HG02852 (cell line): ENCODE data around the gene TRPC6.
"Not testable (repeated sequence)": the region's sequence is repeated elsewhere in the genome, so short reads cannot be mapped to it uniquely, and the experiment has no call there.

Source experiments
- ATAC-seq: cut with Tn5 transposase; IDR thresholded peaks from one replicate; pipeline ENCODE4 v1.9.1; 2021; ENCODE audit warnings: mild to moderate bottlenecking, moderate library complexity; ENCODE audit not compliant: unreplicated experiment

Gene TRPC6

GRCh38 chr11:101523193-101523592 is 60.6 kb downstream of the TRPC6 start:
- no peak for ATAC-seq

- no peak for ATAC-seq
These were observed 62.0 kb downstream of the TRPC6 start for GRCh38 chr11:101521821-101522220.

DNA sequence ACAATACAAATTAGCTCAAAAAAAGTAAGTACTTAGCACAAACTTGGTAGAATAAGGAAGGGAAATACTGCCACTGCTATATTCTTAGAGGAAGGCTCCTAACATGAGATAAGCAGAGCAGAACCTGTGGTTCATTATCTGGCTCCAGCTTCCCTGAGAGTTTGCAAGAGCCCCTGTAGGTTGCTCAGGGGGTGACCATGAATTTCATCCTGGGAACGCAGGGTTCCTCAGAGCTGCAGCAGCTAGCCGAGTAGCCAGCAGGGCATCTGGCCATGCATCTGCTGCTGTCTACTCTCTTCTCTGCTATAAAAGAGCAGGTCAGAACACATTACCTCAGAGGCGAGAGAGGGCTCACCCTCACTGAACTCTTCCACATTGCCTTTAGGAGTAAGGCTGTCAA is 67.3 kb downstream of the TRPC6 start:
- ATAC-seq: no peak

DNA sequence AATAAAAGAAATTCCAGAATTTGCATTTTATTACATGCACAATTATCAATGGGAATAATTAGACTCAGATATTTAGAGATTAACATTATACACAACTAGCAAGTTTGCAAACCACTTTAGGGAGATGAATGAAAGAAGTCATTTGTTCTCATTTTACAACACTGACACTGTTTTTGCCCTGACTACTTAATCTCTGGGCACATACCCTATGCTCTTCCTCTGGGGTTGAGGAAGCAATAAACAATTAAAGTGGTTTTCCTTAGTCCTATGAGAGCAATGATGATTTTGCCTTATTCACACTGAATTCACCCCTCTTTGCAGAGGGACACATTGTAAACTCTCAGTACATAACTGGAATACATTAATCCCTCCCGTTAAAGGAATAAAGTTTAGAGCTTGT is 72.7 kb downstream of the TRPC6 start:
- ATAC-seq: no peak

DNA sequence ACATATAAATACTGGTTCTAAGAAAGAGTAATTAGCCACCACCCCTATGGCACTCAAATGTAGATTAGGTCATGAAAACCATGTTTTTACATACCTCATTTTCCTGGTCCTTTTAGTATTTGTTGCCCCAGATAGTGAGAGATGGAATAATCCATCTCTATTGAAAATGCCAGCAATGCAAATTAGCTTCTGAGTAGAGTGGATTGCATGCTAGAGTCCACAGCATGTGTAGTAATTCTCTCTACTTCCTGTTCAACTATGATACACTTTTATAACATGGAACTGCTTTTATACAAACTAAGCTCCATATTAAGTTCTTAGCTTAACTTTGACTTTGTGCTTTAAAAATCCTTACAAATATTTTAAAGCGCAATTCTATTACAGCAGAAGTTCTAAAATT is 73.2 kb downstream of the TRPC6 start:
- no peak for ATAC-seq

DNA sequence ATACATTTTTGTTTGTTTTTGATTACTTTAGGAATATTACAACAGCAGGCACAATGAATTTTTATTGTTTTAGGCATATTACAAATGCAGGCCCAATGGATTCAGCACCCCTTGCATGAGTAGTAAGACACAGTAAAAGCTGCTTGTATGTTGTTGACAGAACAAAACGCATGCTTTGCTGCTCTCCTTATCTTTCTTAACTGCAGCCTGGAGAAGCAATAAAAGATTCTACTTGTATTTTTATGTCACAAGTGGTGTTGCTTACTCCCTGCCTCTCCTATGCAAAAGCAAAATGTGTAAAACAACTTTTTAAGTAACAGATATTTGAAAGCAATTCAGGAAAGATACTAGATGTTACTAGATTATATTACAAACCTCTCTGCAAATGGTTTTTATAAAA is 73.9 kb downstream of the TRPC6 start:
- no peak for ATAC-seq

DNA sequence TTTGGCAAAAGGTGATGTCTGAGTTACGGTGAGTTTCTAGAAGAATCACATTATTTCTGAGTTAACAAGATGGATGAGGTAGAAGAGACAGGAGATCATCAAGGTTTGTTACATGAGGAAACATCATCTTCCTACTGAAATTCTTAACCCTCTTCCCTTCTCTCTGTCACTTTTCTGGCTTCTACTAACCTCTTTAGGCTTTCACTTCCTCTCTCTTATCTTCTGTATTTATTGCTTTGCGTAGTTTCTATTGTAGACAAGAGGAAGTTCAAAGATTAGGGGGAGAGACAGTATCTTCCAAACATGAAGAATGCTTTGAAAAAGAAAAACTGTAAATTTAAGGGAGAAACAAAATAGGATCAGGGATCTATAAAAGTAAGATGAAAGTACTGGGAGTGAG is 75.4 kb downstream of the TRPC6 start:
- ATAC-seq: no peak

DNA sequence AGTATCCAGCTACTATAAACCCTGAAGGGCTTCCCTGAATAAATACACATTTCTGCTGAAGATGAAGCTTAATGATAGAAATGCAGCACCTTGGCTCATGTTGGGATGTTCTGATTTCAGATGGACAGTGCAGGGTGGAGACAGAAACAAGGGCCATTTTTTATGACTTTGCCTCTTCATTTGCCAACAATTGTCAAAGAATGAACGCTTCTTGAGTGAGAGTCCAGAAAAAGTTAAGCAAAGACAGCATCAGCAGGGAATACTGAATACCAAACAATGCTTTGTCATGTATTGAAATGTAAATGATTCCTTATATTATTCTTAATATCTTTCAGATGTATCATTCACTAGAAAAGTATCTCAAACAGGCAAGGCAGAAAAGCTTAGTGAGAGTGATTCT is 84.9 kb downstream of the TRPC6 start:
- ATAC-seq: no peak

- ATAC-seq: no peak
These were observed 86.5 kb downstream of the TRPC6 start for GRCh38 chr11:101497291-101497690.

GRCh38 chr11:101487775-101488174 is 96.0 kb downstream of the TRPC6 start:
- no peak for ATAC-seq

DNA sequence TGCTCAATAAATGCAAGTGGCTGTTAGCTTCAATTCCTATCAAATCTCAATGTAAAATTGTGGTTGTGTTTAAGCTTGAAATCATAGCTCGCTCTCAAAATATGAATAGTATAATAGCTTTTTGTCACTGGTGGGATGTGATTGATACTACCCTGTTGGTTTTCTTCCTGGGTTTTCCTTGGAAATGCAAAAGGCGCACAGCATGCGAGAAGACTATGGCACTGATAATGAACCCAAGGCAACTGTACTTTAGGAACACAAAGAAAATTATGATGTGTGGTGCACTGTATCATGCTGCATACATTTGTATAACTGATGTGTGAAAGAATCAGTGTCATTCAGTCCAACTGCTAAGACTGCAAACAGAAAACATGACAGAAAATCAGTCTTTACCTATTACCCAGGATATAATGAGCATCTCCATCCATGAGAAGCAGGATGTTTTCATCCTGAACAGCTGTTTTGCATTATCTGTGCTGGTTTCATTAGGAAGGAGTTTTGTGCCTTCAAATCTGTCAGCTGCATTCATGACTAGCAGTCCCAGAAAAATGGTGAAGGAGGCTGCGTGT is 101.2 kb downstream of the TRPC6 start:
- no peak for ATAC-seq

DNA sequence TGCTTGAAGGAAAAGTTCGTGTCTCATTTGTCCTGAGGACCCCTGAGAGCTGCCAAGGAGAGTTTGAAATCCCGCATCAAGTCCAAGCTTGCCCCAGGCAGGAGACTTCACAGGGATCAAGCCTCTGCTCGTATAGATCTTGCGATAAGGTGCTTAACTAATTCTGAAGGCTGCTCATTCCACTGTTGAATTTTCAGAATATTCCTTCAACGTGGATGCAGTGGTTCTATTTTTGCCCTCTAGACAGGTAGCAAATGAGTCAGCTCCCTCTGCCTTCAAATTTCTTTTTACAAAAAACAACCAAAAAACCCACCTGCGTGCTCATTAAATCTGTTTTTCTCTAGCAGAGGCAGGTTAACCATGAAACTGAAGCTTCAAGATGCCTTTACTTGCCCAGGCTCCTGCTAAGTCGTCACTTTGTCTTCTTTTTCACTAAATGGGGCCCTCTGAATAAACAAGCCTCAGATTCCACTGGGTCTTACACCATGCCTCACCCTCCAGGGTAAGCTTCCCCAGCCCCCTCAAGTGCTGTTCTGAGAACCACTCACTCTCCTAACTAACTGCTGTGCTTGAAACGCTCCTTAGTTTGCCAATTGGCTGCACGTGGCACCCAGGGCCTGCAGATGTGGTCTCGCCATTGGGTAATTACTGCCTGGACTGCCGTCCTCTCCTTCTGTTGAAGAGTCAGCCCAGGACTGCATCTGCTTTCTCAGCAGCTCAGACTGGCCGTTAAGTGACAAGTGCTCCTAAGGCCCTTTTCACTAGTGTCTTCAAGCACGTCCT is 105.0 kb downstream of the TRPC6 start:
- ATAC-seq: no peak

GRCh38 chr11:101477926-101478325 is 105.9 kb downstream of the TRPC6 start:
- ATAC-seq: no peak

DNA sequence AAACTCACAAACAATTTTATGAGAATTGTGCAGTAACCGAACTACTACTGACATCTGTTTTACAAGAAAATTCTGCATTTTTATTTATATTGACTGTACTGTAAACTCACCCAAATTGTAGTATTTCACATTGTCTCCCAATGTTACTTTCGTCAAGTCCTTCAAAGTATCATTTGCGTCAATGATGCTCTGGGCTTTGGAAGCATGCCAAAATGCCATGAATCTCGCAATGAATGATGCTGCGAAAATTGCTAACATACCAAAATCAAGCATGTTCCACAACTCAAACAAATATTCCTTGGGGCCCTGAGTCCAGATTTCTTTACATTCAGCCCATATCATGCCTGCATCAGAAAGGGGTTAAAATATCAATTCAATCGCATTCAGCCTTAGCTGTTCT is 107.6 kb downstream of the TRPC6 start:
- ATAC-seq: no peak

DNA sequence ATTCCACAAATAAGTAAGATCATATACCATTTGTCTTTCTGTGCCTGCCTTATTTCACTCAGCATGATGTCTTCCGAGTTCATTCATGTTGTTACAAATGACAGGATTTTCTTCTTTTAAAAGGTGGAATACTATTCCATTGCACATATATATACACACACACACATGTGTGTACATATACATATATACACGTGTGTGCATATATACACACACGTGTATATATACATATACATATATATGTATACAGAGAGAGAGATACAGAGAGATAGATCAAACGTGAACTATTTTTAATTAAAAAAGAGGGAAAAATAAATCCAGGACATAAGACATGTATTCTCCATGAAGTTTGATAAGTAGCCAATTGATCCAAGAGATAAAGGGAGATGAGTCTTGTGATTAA is 108.1 kb downstream of the TRPC6 start:
- ATAC-seq: no peak

- no peak for ATAC-seq
These were observed 109.1 kb downstream of the TRPC6 start for GRCh38 chr11:101474666-101475065.

DNA sequence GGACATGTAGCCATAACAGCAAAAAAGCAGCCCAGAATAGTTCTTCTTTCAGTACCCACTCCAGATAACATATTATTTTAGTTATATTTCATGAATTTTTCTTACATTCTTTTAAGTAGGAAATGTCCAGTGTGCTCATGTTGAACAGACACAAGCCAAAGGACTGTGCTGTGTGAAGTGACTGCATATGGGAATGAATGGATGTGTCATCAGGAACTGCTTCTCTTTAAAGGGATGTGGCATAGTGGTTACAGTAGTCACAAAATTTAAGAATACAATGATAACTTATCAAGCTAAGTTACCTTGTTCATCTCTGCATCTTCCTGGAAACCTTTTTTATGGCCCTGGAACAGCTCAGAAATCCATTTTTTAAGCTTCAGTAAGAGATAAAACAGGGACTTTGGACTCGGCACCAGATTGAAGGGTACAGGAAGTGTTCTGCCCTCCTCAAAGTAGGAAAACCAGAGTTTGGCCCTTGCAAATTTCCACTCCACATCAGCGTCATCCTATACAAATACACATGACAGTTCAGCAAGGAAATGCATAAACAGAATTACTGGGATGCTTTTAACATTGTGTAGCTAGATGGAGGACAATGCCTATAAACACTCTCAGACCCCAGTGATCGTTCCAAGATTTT is 112.8 kb downstream of the TRPC6 start:
- ATAC-seq: no peak

- ATAC-seq: no peak
These were observed 113.4 kb downstream of the TRPC6 start for GRCh38 chr11:101470419-101470818.

DNA sequence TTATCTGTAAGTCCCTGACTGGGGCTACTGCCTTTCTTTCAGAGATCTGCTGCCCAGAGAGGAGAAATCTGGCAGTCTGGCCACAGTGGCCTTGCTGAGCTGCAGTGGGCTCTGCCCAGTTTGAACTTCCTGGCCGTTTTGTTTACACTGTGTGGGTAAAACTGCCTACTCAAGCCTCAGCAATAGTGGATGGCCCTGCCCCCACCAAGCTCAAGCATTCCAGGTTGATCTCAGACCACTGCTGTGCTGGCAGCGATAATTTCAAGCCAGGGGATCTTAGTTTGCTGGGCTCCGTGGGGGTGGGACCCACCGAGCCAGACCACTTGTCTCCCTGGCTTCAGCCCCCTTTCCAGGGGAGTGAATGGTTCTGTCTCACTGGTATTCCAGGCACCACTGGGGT is 117.5 kb downstream of the TRPC6 start:
- no peak for ATAC-seq

- not testable (repeated sequence) for ATAC-seq
These were observed 119.4 kb downstream of the TRPC6 start for GRCh38 chr11:101464388-101464787.

DNA sequence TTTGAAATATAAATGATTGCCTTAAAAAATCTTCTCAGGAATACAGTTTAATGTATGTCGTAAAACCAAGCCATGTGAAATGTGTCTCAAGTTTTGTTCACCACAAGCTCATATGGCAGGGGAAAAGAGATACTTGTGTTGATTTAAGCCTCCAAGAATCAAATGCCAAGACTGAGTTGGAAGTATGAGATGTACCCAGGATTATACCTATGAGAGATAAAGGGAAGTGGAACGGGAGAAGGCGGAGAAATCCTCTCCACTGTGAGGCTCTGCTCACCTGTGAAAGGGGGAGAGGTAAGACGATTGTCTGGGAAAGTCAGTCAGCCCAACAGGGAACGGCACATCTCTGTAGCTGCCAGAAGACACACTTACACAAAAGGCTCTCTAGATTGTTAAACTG is 124.8 kb downstream of the TRPC6 start:
- ATAC-seq: no peak

GRCh38 chr11:101458161-101458560 is 125.6 kb downstream of the TRPC6 start:
- no peak for ATAC-seq
